Measurements from ENCODE around the gene MICAL2.
A peak's percentile ranks its signal among the peaks of the same experiment; 100 is the strongest.

The MICAL2 gene

DNA sequence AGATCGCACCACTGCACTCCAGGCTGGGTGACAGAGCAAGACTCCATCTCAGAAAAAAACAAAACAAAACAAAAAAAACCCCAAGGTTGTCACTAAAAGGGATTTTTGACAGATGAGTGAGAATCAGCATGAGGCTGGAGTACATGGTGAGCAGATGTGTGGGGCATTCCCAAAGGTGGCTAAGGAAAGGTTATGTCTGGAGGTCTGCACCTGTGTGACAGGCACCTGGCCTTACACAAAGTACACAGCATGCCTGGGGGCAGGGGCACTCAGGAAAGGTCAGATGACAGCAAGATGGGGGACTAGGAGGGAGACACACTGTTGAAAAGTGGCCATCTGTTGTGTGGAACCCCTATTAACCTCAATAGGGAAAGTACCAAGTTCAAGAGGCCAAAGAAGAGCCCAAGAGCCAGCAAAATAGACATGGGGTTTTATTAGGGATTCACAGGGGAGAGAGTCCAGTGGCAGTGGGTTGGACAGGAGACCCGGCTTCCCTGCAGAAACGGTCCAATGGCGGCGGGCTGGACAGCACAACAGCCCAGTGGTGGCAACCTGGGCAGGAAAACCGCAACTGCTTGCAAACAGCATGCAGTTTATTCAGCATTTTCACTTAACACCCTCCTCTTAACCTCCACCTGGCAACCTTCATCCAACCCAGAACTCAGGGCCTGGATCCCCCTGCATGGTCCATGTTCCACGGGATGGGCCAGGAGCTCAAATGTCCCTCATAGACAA is 101.1 kb downstream of the MICAL2 start:
- no peak for DNase-seq (ENCODE audit: low read depth)

DNA sequence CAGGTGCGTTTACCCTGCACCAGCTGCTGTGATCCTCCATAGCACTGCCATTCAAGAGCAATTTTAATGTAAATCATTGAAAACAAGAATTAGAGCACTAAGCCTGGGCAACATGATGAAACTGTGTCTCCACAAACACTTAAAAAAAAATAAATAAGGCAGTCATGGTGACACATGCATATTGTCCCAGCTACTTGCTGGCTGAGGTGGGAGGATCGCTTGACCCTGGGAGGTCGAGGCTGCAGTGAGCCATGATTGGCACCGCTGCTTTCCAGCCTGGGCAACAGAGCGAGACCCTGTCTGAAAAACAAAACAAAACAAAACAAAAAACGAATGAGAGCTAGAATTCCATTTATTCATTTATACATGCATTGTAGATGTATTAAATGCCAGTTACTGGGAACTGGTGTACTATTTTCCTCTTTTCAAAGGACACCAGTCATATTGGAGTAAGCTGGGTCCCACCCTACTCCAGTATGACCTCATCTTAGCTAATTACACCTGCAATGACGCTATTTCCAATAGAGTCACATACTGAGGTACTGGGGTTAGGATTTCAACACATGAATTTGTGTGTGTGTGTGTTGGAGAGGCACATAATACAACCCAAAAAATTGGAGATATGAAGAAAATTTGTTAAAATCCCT is 101.9 kb downstream of the MICAL2 start:
- DNase-seq (ENCODE audit: low read depth) = no peak

DNA sequence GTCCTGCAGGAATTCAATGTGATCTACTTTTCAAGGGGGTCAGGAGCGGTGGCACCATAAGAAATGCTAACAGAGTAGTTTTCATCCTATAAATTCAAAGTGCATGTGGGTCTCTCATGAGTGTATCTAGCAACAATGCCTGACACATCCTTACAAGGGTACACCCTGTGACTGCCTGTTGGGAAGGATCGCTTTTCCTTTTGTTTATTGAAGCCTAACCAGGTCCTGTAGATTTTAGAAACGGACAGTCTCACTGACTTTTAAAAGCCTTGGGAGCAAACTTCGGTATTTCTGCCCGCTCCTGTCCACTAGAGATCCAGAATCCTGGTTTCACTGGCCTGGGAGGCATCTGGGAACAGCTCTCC is 102.4 kb downstream of the MICAL2 start:
- DNase-seq (ENCODE audit: low read depth) = no peak

DNA sequence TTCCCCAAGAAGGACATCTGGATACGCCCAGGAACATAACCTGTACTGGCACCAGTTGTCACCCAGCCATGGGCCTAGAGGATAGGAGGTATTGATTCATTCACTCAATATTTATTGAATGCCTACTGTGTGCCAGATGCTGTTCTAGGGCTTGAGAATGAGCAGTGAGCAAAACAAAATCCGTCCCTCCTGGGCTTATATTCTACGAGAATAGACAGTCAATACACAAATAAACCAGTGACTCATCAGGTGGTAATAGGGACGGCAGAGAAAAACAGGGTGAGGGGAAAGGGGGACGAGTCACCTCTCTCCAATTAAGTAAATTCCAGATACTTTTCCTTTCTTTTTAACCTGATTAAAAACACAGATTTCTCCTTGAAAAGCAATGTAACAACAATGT is 103.5 kb downstream of the MICAL2 start:
- no peak for DNase-seq (ENCODE audit: low read depth)

DNA sequence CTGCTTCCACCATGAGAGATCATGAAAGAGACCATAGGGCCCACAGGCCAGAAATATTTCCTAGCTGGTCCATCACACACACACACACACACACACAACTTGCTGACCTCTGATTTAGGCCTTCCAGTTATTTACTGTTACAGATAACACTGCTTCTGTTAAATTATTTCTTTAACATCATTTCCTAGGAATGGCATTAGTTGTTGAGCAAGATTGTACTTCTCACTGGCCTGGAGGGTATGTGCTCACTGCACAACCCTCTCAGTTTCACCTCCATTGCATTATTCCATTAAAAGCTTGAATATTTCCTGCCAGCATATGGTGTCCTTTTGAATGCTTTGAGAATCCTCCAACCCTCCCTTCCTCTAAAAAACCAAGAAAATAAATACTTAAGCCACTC is 104.4 kb downstream of the MICAL2 start:
- DNase-seq (ENCODE audit: low read depth) = no peak

DNA sequence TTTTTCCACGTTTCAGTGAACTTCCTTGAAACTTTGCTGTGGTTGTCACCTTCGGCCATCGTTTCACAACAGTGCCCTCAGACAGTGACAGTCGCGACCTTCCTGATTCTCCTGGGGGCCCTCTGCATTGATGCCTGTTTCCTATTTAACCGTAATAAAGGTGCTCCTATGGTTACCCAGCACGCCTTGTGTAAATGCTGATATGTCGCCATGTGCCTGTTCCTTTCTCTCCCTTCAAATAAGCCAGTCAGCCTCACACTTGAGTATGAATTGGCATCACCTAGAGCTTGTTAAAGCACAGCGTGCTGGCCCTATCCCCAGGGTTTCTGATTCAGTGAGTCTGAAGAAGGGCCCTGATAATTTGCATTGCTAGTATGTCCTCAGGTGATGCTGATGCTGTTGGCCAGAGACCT is 104.8 kb downstream of the MICAL2 start:
- DNase-seq (ENCODE audit: low read depth) = no peak

DNA sequence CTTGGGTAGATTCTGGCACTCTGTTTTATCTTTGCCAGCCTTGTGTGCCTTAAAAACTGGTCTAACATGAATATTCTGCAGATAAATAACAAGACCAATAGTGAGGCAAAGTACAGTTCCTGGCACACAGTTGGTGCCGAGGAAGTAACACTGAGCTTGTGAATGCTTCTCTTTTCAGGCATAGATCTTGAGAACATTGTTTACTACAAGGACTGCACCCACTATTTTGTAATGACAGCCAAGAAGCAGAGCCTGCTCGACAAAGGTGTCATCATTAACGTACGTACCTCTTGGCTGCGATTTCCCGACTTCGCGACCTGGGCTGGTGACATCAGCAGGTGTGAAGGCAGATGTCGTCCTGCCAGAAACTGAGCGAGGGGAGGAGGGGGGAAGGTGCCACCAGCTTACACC is 105.7 kb downstream of the MICAL2 start:
- no peak for DNase-seq (ENCODE audit: low read depth)

DNA sequence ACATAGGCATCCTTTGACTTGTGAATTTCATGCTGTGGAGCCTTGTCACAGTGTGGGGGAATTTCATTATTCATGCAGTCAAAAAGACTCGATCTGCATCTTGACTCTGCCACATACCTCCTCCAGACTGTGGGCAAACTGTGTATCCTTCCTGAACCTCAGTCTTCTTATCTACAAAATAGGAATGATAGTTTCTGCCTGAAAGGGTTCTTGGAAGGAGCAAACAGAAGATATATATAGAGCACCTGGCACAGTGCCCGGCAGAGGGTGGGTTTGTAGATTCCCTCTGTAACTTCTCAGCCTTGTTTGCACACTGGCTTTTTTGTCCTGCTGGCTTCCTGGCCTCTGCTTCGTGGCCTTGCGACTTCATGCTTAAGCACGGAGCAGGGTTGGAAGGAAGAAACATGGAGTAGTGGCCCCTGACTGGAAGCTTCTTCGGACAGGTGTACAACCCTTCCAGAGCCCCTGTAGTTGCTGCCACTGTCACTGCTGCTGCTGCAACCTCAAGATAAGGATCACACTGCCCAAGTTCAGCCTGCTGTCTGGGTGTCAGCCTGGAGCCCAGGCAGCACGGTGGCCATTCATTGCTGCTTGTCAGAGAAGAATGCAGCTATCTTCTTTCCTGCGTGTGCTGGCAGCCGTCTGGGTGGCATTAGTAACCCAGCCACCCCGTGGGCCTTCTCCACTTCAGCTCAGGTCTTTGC is 106.4 kb downstream of the MICAL2 start:
- no peak for DNase-seq (ENCODE audit: low read depth)

DNA sequence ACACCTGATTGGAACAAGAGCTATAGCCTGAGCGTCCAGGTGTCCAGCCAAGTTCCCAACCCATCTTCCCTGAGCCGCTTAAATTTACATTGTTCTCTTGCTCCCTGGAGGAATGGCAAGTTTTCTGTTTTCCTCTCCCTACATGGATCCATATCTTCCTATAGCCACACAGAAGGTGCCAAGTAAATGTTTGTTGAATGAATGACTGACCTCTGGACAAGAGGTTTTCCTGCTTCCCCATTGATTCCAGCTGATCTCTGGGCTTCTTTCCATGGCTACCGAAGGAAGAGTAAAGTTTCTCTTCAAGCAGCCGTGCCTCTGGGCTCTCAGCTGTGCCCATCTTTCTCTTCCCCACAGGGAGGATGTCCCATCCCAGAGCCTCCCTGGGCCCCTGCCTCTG is 107.5 kb downstream of the MICAL2 start:
- no peak for DNase-seq (ENCODE audit: low read depth)

DNA sequence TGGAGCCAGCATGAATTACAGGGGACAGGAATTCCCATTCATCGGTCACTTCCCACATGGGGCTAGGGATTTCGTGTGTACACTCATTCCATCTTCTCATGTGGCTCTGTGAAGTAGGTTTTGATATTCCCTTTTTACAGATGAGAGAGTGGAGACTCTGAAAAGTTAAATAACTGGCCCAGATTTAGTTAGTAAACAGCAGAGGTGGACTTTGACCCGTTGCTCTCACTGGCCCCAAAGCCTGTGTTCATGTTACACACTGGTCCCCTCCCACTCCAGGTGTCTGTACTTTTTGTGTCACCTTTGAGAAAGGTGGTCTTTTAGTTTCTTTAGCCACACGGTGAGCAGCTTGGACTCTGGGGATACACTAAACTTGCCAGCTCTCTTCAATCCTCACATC is 108.5 kb downstream of the MICAL2 start:
- no peak for DNase-seq (ENCODE audit: low read depth)

DNA sequence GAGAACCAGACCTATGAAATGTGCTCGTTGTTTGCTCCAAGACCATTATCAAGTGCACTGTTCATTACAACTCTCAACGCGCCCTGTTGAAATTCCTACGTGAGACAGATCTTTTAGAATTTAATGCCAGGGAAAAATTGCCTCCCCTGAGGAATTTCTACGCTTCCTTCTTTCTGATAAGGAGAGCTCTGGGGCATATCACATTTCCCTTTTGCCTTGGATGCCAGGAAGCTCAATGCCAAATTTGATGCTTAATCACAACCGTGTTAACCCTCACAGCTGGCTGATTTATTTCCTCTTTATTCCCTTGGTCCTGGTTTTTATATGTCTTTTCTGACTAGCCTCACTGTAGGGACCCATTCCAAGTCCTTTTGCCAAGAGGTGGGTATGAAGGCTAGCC is 109.4 kb downstream of the MICAL2 start:
- DNase-seq (ENCODE audit: low read depth) = no peak

DNA sequence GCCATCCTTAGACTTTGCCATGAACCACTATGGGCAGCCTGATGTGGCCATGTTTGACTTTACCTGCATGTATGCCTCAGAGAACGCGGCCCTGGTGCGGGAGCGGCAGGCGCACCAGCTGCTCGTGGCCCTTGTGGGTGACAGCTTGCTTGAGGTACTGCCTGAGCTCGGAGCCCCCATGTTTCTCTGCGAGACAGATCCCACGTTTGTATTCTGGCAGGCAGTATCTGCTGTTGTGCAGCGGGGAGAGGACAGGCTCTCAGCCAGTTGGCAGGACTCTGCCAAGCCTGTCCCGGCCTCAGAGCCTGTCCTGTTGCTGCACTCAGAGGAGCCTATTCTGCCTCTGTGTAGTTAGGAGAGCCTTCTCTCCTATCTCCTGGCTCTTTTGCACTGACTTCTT is 109.9 kb downstream of the MICAL2 start:
- no peak for DNase-seq (ENCODE audit: low read depth)

DNA sequence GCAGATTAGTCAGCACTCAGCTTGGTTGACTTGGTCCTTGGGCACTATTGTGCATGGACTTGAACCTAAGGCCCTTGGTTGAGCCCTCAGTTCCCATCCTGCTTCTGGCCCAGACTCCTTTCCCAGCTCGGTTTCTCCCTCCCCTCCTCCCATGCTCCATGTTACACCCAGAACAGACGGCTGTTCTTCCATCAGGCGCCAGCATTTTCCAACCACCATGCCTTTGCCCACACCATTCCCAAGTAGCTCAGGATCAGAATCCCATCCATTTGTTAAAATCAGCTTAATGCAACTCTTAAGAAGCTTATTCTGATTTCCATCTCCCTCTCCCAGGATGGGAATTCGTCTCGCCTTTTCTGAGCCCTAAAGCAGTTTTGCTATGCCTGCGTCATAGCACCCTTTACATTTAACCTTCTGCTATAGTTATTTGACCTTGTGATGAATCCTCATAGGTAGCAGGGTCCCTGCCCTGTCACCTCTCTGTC is 110.7 kb downstream of the MICAL2 start:
- DNase-seq (ENCODE audit: low read depth) = no peak

DNA sequence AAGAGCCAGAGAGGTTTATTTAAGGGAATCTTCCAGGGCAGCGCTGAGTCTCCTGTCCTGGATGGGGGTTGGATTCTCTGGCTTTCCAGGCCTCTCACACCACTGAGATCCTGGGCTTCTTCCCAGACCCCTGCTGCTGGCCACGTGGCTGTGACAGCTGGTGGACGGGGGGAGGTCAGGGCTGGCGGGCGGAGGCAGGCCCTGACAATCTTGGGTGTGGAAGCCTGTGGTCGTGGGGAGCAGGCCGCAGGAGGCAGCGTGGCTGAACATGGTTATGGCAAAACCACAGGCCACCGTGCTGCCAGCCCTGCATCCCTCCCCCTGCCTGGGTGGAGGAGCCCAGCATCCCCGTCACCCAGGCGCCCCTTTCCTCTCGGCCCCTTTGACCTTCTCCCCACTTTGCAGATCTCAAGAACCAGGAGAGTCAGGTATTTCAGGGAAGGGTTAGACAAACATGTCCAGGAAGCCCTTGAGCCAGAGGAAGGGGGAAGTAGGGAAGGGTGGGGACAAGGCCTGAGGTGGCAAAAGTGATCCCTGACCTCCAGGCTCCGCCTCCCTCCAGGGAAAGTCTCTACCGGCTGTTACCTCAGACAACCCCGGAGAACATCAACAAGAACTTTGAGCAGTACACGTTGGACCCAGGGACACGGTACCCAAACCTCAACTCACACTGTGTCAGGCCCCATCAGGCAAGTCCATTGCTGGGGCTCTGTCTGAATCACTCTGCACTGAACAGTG is 111.8 kb downstream of the MICAL2 start:
- DNase-seq (ENCODE audit: low read depth) = no peak

DNA sequence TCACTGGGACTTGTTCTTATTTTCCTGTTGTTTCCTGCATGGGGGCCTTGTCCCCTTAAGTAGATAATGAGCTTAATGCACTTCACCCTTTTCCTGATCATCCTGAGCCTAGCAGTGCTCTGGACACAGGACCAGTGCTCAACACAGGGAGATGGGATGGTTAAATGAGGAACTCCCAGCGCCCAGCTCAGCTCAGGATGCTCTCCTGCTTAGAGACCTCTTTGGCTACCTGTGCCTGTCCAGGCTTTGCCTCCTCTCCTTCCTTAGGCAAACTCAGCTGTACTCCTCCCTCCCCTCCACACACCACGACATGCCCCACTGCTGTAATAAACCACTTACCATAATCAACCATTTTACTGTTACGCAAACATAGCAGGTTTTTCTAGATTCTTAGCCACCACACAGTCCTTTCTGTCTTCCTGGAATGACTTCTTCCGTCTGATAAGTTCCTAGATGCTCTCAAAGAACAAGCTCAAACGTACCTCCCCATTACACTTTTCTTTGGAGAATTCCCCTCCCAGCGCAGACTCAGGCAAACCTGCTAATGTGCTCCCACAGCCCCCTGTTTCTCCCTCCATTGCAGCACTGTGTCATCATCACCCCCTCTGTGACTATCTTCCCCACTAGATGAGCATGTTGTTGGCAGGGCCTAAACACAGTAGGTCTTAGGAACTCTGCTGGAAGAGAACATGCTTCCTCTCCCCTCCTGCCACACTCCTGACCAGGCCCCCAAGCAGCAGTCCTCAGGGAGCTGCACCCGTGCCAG is 113.6 kb downstream of the MICAL2 start:
- peak; percentile 15 for DNase-seq (ENCODE audit: low read depth)

DNA sequence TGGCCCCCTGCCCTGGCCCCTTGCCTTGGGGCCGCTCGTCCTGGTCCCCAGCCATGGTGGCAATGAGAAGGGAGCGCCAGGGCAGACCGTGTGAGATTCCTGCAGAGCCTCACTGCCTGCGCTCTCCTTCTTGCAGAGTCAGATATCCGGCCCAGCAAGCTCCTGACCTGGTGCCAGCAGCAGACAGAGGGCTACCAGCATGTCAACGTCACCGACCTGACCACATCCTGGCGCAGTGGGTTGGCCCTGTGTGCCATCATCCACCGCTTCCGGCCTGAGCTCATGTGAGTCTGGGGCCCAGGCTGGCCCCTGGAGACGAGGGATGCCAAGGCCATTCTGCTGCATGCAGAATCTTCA is 114.1 kb downstream of the MICAL2 start:
- DNase-seq (ENCODE audit: low read depth) = peak; percentile 87

DNA sequence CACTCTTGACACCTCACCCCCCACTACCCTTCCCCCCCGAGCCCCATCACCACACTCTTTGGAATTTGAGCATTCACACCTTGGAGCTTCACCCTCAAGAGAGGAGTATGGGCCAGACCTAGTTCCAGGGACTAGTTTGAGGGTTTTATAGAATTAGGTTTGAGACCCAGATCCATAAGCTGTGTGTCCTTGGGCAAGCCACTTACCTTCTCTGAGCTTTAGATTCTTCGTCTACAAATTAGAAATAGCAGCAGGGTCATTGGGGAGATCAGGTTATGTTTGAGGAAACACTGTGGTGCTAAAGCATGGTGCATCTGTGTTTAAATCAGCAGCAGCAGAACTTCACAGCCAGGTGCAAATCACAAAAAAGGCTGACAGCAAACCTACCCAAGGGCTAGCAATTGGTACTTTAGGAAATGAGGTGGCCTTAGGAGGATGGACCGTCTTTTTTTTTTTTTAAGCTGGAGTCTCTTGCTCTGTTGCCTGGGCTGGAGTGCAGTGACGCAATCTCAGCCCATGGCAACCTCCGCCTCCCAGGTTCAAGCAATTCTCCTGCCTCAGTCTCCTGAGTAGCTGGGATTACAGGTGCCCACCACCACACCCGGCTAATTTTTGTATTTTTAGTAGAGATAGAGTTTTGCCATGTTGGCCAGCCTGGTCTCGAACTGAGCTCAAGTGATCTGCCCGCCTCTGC is 114.8 kb downstream of the MICAL2 start:
- DNase-seq (ENCODE audit: low read depth) = no peak

DNA sequence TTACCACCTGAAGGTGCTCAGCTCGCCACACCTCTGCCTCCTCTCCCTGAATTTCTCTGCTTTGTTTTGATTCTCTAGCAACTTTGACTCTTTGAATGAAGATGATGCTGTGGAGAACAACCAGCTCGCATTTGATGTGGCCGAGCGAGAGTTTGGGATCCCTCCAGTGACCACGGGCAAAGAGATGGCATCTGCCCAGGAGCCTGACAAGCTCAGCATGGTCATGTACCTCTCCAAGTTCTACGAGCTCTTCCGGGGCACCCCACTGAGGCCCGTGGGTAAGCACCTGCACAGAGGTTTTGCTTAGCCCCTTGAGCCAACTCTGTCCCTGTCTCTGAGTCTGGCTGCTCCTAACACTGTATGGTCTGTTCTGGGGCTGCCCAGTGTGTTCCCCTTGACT is 115.7 kb downstream of the MICAL2 start:
- no peak for DNase-seq (ENCODE audit: low read depth)

DNA sequence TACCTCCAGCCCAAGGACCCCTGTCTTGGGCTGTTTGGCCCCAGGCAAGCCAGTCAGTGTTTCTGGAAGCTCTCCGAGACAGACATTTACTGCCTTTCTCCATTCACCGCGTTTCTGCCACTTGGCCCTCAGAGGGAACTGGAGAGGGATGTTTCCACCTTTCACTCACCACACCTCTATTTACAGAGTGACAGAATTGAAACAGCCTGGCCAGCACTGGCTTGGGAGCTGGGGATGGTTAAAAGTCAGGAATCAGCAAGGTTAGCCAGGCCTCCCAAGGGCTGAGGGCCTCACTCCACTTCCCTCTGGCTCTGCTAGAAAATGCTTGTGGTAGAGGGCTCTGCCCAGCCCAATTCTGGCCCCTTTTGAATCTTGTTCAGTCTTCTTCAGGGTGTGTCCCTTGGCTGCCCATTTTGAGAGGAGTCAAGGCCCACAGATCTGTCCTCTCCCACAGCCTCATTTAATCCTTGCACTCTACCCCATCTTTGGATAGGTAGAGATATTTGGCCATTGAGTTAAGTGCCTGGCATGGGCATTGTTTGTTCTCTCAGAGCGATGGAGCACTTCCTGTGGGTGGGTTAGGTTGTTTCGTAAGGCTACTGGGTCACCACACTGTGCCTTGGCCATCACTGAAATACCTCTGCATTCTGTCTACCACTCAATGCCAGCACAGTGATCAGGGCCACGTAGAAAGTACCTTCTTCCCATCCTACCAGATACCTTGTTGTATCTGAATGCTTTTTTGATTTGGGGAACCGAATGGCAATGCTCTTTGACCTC is 119.2 kb downstream of the MICAL2 start:
- DNase-seq (ENCODE audit: low read depth) = no peak

DNA sequence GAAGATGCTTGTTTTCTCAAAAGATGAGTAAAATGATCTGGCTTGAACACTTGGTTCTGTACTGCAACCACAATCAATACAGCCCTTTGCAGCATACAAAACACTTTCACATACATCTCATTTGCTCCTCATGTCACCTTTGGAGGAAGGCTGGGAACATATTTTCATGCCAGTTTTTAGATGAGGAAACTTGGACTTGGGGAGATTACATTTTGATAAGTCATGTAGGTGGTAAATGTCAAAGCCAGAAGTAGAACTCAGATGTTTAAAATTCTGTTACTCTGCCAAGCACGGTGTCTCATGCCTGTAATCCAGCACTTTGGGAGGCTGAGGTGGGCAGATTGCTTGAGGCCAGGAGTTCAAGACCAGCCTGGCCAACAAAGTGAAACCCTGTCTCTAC is 121.8 kb downstream of the MICAL2 start:
- DNase-seq (ENCODE audit: low read depth) = no peak
